ENCODE data around the gene ANHX. TPM values are rescaled to one million over a fixed set of nuclear protein-coding genes. Genes with fewer than 3 reads are reported as not detected.

Gene ANHX
- total and polyA plus RNA-seq, 4 donors: not detected

DNA sequence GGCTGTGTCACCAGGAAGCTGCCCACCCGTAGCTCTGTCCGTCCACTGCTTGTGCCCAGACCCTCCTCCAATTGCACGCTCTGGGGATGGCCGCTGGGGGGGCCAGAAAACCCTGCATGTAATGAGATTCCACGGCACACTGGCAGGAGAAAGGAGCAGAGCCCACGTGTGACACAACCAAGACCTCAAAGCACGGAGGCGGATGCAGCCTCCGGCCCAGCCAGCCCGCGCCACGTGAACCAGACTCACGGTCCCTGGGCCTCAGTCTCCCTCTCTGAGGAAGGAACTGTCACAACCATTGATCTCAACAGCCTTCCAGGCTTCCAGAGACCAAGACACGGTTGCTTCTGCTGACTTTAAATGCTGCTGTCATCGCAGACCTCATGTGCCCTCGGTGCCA is 14.4 kb downstream of the ANHX start:
- DNase-seq: no peak
- H3K9me3 ChIP-seq (ENCODE audit: control insufficient read depth in 4 of 4, insufficient read depth in 3 of 4, low read length in 3 of 4): peaks cover 0 to 57% (median 22%) of the 10 kb centered on the region in 4 donors
- ATAC-seq (ENCODE audit: insufficient read depth, low FRiP score): no peak

DNA sequence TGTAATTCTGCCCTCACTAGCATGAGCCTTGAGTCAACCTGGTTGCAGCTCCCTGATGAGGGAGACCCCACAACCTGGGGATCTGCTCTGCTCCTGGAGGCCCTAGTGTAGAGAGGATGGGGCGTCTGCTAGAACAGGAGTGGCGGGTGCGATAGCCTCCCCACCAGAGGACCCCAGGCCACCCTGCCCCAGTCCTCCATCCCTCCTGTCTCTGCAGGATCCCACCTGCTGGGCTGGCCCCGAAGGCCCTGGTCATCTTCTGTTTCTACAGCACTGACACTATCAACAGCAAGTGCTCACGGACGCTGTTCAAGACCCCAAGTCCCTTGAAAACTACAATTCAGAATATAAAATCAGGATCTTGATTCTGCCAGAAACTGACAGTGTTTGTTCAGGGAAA is 15.2 kb downstream of the ANHX start:
- Histone ChIP-seq H3K4me1 (ENCODE audit: control insufficient read depth in 5 of 5, insufficient read depth in 5 of 5, low read length in 5 of 5) (no peaks in the 10 kb centered on the region), H3K27ac (ENCODE audit: low read depth in 1 of 2, low read length in 1 of 2) (no peak overlapping the region), H3K27me3 (ENCODE audit: control insufficient read depth in 3 of 3, insufficient read depth in 3 of 3, low read length in 2 of 3) (no peaks in the 10 kb centered on the region), H3K4me3 (no peak overlapping the region), H3K36me3 (ENCODE audit: control insufficient read depth in 4 of 4, insufficient read depth in 4 of 4, low read length in 4 of 4) (no peaks in the 10 kb centered on the region), H3K9ac (ENCODE audit: insufficient read depth in 1 of 2, low read length in 2 of 2) (no peak overlapping the region), H3K9me3 (ENCODE audit: control insufficient read depth in 4 of 4, insufficient read depth in 3 of 4, low read length in 3 of 4) (peaks cover 0 to 57% (median 23%) of the 10 kb centered on the region in 4 donors)
- 92% methylated on average over 6 of the region's 6 CpGs for WGBS, 2 donors
- ATAC-seq (ENCODE audit: insufficient read depth, low FRiP score) (no peak), DNase-seq (no peak)
- TF ChIP-seq, protein P1, sequence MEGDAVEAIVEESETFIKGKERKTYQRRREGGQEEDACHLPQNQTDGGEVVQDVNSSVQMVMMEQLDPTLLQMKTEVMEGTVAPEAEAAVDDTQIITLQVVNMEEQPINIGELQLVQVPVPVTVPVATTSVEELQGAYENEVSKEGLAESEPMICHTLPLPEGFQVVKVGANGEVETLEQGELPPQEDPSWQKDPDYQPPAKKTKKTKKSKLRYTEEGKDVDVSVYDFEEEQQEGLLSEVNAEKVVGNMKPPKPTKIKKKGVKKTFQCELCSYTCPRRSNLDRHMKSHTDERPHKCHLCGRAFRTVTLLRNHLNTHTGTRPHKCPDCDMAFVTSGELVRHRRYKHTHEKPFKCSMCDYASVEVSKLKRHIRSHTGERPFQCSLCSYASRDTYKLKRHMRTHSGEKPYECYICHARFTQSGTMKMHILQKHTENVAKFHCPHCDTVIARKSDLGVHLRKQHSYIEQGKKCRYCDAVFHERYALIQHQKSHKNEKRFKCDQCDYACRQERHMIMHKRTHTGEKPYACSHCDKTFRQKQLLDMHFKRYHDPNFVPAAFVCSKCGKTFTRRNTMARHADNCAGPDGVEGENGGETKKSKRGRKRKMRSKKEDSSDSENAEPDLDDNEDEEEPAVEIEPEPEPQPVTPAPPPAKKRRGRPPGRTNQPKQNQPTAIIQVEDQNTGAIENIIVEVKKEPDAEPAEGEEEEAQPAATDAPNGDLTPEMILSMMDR (IDR thresholded peaks at IDR 0.05; ENCODE audit: control extremely low read depth, extremely low read depth): no peak

More for the DNA sequence above, 14.4 kb downstream of the ANHX start:
- TF ChIP-seq, protein P1 (IDR thresholded peaks at IDR 0.05; ENCODE audit: control extremely low read depth, extremely low read depth): no peak
- H3K27me3 ChIP-seq (ENCODE audit: control insufficient read depth in 3 of 3, insufficient read depth in 3 of 3, low read length in 2 of 3): no peaks in the 10 kb centered on the region
- no peaks in the 10 kb centered on the region for H3K36me3 ChIP-seq (ENCODE audit: control insufficient read depth in 4 of 4, insufficient read depth in 4 of 4, low read length in 4 of 4)
- no peaks in the 10 kb centered on the region for H3K4me1 ChIP-seq (ENCODE audit: control insufficient read depth in 5 of 5, insufficient read depth in 5 of 5, low read length in 5 of 5)
- no peak overlapping the region for H3K27ac ChIP-seq (ENCODE audit: low read depth in 1 of 2, low read length in 1 of 2)
- no peak overlapping the region for H3K9ac ChIP-seq (ENCODE audit: insufficient read depth in 1 of 2, low read length in 2 of 2)
- 90% methylated on average over 16 of the region's 16 CpGs for WGBS, 2 donors
- no peak overlapping the region for H3K4me3 ChIP-seq

DNA sequence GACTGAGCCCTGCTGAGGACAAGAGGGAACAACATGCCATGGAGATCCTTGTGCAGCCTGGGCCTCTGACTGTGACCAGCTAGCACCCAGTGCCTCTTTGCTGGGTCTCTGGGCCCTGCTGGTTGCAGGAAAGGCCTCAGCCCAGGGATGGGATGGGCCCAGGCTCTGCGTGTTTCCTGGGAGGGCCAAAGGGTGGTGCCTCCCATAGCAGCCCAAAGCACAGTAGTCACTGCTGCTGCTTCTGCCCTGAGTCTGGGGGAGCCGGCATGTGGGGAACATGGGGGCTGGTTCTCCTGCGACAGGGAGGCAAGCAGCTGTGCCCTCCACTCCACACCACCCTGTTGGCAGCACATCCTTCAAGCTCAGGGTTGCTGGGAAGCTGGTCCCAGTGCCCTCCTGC is 18.5 kb downstream of the ANHX start:
- H3K9ac ChIP-seq (ENCODE audit: insufficient read depth in 1 of 2, low read length in 2 of 2): no peak overlapping the region
- no peak for DNase-seq
- no peak for ATAC-seq (ENCODE audit: insufficient read depth, low FRiP score)
- H3K4me1 ChIP-seq (ENCODE audit: control insufficient read depth in 5 of 5, insufficient read depth in 5 of 5, low read length in 5 of 5): no peaks in the 10 kb centered on the region
- no peaks in the 10 kb centered on the region for H3K27me3 ChIP-seq (ENCODE audit: control insufficient read depth in 3 of 3, insufficient read depth in 3 of 3, low read length in 2 of 3)
- WGBS, 2 donors: 77 to 83% methylated on average over 3 of the region's 3 CpGs
- TF ChIP-seq, protein P1 (IDR thresholded peaks at IDR 0.05; ENCODE audit: control extremely low read depth, extremely low read depth): no peak
- no peak overlapping the region for H3K27ac ChIP-seq (ENCODE audit: low read depth in 1 of 2, low read length in 1 of 2)
- H3K36me3 ChIP-seq (ENCODE audit: control insufficient read depth in 4 of 4, insufficient read depth in 4 of 4, low read length in 4 of 4): no peaks in the 10 kb centered on the region
- no peak overlapping the region for H3K4me3 ChIP-seq
- peaks cover 0 to 69% (median 31%) of the 10 kb centered on the region in 4 donors for H3K9me3 ChIP-seq (ENCODE audit: control insufficient read depth in 4 of 4, insufficient read depth in 3 of 4, low read length in 3 of 4)

DNA sequence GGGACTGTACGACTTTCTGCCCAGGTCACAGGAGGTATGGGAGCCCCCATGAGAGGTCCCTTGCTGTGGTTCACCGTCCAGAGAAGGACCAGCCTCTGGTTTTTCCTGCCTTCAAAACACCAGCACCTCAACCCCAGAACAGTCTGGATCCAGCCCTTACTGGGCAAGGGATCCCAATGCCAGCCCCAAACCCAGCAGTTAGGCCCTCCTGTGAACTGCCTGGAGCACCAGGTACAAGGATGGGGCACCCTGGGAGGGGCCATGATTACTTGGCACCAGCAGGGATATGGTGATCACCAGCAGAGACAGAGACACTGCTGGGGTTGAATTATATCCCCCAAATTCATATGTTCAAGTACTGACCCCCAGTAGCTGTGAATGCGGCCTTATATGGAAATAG is 20.0 kb downstream of the ANHX start:
- no peaks in the 10 kb centered on the region for H3K36me3 ChIP-seq (ENCODE audit: control insufficient read depth in 4 of 4, insufficient read depth in 4 of 4, low read length in 4 of 4)
- no peak for DNase-seq
- WGBS, 2 donors: 84 to 89% methylated on average over 3 of the region's 3 CpGs
- TF ChIP-seq, protein P1 (IDR thresholded peaks at IDR 0.05; ENCODE audit: control extremely low read depth, extremely low read depth): no peak
- H3K9ac ChIP-seq (ENCODE audit: insufficient read depth in 1 of 2, low read length in 2 of 2): no peak overlapping the region
- H3K4me3 ChIP-seq: no peak overlapping the region
- no peak overlapping the region for H3K27ac ChIP-seq (ENCODE audit: low read depth in 1 of 2, low read length in 1 of 2)
- H3K9me3 ChIP-seq (ENCODE audit: control insufficient read depth in 4 of 4, insufficient read depth in 3 of 4, low read length in 3 of 4): peaks cover 3 to 64% (median 33%) of the 10 kb centered on the region in 4 donors
- no peaks in the 10 kb centered on the region for H3K4me1 ChIP-seq (ENCODE audit: control insufficient read depth in 5 of 5, insufficient read depth in 5 of 5, low read length in 5 of 5)
- H3K27me3 ChIP-seq (ENCODE audit: control insufficient read depth in 3 of 3, insufficient read depth in 3 of 3, low read length in 2 of 3): no peaks in the 10 kb centered on the region
- no peak for ATAC-seq (ENCODE audit: insufficient read depth, low FRiP score)

All from lung (tissue), 12 donors.